AG10803 (cell line): ENCODE data around the gene IQUB.

Source experiments
- DNase-seq: peaks from one replicate; pipeline ENCODE4 v3.0.0; 2010; ENCODE audit warnings: low read depth
- H3K4me3 ChIP-seq: 2 replicates; pipeline ENCODE4 v1.5.1; 2011; ENCODE audit warnings: mild to moderate bottlenecking, low read length, control low read depth
- CTCF ChIP-seq: conservative IDR thresholded peaks from 2 replicates; pipeline ENCODE4 v1.5.1; 2011; ENCODE audit warnings: mild to moderate bottlenecking, low read length, control low read depth, inconsistent platforms

IQUB gene

GRCh38 chr7:123534383-123535260, at the start of gene IQUB:
Gene IQUB, minus strand, starts transcription at chr7:123534595. Its CDS starts 22,255 bp downstream, at chr7:123512340.
- peak within 1 kb of the TSS; percentile 76 for H3K4me3 ChIP-seq
- DNase-seq: peak; percentile 96
- no peak for TF ChIP-seq CTCF

- TF ChIP-seq CTCF: no peak
- no peak overlapping the region for H3K4me3 ChIP-seq
- no peak for DNase-seq
These were observed 49.4 kb upstream of the IQUB start for GRCh38 chr7:123583821-123584220.

- H3K4me3 ChIP-seq: no peak overlapping the region
- no peak for DNase-seq
- no peak for TF ChIP-seq CTCF
These were observed 46.7 kb upstream of the IQUB start for GRCh38 chr7:123581162-123581459.

GRCh38 chr7:123580406-123581161, 46.2 kb upstream of the IQUB start:
- H3K4me3 ChIP-seq: no peak overlapping the region
- DNase-seq: peak; percentile 44
- TF ChIP-seq CTCF: peak; percentile 91

- TF ChIP-seq CTCF: no peak
- H3K4me3 ChIP-seq: no peak overlapping the region
These were observed 45.0 kb upstream of the IQUB start for GRCh38 chr7:123579416-123579815.

GRCh38 chr7:123573896-123574467, 39.6 kb upstream of the IQUB start:
- no peak for TF ChIP-seq CTCF
- DNase-seq: no peak
- no peak overlapping the region for H3K4me3 ChIP-seq

More at GRCh38 chr7:123579416-123579815, 45.0 kb upstream of the IQUB start:
- no peak for DNase-seq
